ENCODE data around the gene SERPINA3.
"Not testable (repeated sequence)": the region's sequence is repeated elsewhere in the genome, so short reads cannot be mapped to it uniquely, and the experiment has no call there.

The SERPINA3 gene

DNA sequence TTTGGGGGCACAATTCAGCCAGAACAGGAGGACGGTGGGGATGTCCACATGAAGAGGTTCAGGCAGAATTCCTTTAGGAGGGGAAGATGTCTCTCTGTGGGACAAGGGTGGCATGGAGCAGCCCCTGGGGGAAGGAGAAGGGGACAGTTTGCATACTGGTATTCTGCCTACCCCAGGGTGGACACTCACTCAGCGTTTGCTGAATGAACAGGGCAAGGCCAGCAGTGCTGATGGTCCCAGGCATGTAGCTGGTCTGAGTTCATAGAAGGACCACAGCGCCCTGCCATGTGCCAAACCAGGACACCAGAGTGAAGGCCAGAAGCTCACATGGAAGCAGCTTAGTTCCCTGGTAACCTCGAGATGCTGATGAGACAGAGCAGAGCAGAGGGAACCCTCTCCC is 25.6 kb upstream of the SERPINA3 start:
- no peak for DNase-seq

DNA sequence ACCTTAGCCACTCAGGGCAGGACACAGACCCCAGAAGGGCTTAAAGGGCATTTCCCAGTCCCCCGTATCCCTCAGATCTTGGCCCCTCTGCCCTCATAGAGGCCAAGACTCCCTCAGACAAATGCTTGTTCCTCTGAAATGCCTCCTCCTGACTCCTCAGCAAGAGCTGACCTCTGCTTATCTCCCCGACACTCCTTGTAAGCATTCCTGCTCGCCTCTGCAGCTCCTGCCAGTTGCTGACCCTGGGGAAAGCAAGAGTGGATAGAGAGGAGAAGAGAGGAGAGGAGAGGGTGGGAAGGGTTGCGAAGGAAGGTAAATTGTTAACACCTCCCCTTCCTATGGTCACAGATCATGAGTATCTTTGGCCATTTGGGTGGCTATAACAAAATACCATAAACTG is 23.9 kb upstream of the SERPINA3 start:
- no peak for DNase-seq

DNA sequence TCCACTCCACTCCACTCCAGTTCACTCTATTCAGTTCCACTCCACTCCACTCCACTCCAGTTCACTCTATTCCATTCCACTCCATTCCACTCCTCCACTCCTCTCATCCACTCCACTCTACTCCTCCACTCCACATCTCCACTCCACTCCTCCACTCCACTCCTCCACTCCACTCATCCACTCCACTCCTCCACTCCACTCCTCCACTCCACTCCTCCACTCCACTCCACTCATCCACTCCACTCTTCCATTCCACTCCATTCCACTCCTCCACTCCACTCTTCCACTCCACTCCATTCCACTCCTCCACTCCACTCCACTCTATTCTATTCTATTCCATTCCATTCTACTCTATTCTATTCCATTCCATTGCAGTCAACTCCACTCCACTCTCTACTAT is 21.1 kb upstream of the SERPINA3 start:
- DNase-seq: no peak

DNA sequence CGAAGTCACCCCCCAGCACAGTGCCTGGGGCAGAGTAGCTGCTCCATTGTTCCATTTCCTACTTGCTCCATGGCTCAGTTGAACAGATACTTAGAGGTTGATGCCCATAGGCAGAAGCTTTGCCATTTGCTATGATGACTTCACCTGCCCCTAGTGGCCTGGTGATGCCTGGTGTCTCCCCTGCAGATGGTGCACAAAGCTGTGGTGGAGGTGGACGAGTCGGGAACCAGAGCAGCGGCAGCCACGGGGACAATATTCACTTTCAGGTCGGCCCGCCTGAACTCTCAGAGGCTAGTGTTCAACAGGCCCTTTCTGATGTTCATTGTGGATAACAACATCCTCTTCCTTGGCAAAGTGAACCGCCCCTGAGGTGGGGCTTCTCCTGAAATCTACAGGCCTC is 20.3 kb upstream of the SERPINA3 start:
- DNase-seq: no peak

DNA sequence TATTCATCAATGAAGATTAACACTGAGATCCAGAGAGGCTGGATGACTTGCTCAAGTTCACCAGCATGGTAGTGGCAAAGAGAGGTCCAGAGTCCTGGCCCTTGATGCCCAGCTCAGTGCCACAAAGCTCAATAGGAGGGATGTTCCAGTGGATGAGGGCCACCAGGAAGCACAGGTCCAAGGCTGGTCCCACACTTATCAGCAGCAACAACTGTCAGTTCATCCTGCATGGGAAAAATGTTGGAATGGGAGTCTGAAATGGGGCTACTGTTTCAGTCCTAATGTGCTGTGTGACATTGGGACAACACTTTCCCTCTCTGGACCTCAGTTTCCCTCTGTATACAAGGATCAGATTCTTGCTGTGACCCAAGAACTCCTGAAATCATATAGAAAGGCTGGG is 19.7 kb upstream of the SERPINA3 start:
- no peak for DNase-seq

DNA sequence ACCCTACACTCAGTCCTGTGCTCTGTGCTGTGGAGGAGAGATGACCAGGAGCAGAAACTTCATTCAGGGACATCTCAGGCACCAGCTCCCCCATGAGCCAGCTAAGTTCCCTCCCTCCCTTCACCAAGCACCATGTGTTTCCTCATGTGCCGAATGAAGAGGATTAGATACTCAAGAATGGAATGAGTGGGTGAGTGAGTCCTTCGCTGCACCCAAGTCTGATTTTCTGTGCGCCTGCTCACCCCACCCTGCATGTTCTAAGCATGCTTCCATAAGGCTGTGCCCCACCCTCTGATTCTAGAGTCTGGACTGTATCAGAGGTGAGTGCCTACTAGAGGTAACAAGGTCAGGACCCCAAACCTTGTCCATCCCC is 18.8 kb upstream of the SERPINA3 start:
- no peak for DNase-seq

DNA sequence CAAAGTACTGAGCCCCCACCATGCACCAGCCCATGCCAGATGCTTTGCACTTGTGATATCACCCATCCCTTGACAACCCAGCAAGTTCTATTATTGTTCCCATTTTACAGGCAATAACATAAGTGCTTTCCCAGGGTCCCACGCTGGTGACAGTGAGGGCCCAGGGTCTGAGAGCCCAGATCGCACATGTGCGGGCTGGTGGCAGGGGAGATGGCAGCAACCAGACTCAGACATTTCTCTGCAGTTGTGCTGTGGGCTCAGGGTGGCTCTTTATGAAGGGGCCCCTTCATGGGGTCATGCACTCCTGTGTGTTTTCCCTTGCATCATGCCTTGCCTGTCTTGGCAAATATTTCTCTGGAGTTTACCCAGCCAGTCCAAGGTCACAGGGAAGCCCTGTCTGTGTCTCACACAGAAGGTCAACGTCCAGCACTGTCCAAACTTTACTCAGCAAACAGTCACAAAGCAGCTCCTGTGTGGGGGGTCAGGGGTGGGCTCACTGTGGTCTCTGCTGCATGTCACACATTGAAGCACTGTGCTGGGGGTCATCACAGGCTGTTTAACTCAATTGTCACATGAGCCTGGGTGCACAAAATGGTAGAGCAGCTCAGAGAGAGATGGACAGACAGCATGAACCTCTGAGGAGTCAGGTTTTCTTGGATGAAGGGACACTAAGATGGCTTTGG is 18.3 kb upstream of the SERPINA3 start:
- DNase-seq: no peak

DNA sequence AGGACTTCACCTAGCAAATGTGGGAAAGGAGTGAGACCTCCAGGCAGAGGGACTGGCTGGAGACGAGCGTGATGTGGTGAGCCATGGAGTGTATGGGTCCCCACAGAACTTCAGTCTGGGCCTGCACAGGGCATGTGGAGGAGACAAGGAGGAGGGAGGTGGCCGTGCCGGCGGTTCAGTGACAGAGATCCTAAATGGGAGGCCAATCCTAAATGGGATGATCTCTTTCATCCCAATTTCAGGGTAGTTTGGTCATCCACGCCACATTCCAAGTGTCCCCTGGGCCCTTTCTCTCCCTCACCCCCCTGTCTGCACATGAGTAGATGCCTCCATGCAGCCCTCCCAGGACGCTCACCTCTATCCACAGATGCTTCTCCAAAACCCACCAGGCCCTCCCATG is 17.8 kb upstream of the SERPINA3 start:
- DNase-seq: no peak

DNA sequence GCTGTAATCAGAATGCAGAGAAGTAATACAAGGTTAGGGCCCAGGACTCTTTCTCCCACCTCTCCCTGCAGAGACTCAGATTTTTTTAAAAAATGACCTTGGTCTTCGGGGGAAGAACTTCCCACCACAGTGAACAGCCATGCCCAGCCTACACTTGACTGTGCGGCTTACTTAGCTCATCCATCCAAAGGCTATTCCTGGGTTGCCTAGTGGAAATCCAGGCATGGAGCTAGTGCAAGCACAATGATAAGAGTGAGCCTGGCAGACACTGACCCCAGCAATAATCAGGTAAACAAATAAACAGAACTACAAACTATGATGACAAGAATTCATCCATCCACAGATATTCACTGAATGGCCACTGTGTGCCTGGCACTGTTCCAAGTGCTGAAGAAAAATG is 16.3 kb upstream of the SERPINA3 start:
- no peak for DNase-seq

DNA sequence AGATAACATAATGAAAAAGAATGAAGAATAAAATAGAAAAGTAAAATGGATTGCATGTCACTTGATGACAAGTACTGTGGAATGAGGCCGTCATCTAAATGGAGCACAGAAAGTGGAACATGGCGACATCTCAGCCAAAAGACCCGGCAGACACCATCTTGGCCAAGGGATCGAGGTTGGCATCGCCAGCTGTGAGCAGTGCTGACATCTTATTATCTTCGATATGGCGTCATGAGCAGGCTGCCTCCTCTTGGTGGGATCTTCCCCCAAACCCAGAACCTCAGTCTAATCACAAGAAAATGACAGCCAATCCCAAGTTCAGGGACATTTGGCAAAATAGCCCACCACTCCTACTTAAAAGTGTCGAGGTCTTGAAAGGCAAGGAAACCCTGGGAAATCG is 15.8 kb upstream of the SERPINA3 start:
- no peak for DNase-seq

DNA sequence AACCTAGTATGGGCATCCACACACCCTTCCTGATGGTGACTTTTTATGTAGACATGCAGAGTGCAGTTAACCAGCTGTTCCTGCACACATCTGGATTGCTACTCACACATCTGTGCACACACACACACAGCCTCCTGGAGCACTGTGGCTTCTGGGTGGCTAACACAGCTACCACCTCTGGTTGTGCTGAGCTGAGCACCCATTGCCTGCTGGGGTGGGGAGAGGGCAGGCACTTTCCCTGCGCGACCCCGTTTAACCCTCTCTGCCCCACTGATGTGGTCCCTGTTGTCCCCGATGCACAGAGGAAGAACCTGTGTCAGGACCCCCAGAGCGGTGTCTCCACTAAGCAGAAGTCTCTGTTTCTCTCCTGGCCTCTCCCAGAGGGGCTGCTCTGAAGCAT is 14.4 kb upstream of the SERPINA3 start:
- DNase-seq: no peak

DNA sequence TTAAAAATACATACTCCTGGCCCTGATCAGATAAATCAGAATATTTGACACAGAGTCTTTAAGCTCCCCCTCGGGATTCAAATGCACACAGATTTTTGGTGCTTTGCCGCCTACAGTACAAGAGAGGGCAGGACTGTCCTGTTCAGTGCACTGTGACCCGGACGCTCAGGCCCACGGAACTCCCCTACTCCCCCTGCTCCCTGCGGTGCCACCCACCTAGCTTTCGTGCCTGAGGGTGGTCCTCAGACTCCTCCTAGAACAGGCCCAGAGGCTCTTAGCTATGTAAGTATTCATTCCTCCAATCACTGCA is 13.7 kb upstream of the SERPINA3 start:
- DNase-seq: no peak

DNA sequence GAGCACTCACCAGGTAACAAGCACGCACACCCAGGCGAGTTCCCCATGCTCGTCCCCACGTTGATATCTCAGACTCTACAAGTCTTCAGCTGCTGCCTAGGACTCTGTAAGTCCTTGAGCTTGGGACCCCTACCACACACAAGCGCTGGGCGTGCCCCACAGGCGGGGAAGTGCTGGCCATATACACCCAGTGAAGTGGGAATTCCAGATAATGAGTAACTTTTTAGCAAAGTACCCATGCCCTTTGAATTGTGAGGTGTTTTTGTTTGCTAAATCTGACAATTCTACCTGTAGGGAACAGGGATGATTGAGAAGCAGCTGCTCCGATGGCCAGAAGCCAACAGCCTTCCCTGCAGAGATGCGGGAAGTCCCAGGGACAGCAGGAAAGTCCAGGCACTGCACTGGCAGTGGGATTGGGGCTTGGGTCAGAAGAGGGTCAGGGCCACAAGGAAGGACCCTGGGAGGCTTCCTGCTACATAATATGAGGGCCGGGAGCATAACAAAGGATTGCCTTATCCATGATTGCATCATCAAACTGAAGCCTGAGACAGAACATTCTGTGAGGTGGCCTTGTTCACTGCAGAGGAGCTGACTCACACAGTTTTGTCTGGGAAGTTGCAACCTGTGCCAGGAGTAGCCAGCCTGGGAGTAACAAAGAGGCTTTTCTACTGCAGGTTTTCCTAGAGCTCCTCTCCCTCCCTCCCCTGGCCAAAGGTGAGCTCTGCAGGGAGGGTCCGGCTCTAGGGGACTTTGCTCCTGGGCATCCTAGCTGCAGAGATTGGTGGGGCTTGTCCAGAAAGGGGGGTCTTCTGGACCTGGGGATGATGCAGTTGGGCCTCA is 13.2 kb upstream of the SERPINA3 start:
- no peak for DNase-seq

DNA sequence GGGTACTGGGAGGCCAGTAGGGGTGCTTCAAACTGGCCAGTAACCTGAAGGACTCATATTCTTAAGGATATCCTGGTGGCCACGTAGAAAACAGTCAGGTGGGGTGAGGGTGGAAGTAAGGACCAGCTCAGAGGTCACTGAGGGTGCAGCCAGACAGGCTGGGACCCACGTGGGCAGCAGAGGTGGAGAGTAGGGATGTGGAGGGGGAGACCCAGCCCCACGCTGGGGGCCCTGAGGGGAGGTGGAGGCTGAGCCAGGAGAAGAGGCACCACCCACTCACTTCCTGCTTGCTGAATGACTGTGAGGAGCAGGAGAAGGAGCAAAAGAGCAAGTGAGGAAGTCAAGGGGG is 12.6 kb upstream of the SERPINA3 start:
- no peak for DNase-seq

DNA sequence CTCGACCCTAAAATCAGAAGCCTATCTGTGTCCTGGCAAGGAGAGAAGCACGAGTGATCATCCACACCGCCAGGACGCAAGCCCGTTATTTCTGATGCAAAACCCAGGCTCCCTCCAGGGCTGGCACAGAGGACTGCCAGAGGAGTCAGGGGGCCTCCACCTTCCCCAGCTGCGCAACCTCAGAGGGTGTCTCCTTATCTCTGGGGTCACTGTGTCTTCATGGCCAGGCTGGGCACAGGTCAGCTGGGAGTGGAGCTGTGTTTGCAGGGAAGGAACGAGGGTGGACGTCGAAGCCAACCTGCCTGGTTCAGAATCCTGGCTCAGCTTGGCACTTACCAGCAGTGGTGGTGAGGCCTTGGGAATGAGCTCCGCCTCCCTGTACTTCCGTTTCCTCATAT is 12.0 kb upstream of the SERPINA3 start:
- no peak for DNase-seq

DNA sequence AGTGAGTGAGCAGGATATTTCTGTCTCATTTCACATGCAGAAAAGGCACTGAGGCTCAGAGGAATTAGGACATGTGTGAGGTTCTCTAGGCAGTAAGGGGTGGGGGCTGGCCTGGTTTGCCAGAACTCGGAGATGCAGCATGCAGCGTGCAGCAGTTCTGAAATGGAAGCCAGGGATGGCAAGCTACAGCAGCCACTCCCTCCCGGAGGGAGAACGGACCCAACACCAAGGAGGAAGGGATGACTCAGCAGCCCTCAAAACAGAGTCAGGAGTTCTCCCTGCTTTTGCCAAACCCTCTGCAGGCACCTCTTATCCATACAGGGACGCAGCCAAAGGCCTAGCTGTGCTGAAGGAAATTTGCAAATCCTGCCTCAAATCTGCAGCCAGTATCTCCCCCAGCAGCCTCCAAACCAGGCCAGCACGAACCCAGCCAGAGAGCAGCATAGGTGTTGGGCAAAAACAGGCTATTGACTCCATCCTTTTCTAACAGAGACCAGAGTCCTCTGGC is 10.3 kb upstream of the SERPINA3 start:
- no peak for DNase-seq

DNA sequence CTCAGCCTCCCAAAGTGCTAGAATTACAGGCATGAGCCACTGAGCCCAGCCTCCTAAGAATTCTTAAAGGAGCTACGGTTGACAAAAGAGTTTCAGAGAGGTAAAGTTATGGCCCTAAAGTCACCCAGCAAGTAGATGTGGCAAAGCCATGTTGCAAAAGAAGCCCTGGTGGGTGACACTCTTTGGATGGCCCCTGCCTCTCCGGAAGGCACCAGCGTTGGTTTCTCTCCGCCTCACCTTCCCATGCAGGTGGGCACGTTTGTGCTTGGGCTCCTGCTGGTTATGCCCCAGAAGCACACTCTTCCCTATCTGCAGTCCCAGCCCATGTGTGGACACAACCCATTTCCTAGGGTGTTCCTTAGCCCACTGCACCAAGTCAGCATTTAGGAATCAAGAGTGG is 9.5 kb upstream of the SERPINA3 start:
- DNase-seq: no peak

DNA sequence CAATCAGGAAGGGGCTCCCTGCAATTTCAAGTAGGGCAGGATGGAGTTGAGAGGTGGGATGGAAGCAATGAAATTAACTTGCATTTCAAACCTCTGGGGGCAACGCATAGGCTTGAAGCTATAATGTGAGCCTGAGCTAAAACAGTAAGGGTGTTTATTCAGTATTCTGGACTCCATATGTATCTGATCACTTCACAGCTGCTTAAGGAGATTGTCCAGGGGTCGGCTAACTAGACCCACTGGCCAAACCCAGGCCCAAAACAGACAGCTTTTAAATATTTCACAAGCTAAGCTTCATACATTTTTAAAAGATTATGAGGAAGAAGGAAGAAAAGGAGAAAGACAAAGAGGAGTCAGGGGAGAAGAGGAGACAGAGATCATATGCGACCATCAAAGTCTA is 6.8 kb upstream of the SERPINA3 start:
- no peak for DNase-seq

DNA sequence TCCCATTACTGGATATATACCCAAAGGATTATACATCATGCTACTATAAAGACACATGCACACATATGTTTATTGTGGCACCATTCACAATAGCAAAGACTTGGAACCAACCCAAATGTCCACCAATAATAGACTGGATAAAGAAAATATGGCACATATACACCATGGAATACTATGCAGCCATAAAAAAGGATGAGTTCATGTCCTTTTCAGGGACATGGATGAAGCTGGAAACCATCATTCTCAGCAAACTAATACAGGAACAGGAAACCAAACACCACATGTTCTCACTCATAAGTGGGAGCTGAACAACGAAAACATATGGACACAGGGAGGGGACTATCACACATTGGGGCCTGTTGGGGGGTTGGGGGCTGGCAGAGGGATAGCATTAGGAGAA is 3.2 kb upstream of the SERPINA3 start:
- not testable (repeated sequence) for DNase-seq

DNA sequence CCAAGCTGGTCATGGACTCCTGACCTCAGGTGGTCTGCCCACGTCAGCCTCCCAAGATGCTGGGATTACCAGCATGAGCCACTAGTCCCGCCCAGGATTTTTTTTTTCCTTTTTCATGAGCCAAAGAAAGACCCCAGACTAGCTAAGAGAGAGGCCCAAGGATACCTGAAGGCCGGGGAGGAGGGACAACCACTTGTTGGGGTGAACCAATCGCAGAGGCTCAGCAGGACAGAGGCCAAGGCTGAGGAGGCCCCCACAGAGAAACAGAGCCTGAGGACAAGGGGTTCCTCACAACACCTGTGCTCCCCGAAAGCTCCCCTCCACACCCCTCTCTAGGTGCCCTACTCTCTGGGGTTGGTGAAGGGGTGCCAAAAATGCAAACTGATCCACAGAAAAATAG is 1.0 kb upstream of the SERPINA3 start:
- no peak for DNase-seq

DNA sequence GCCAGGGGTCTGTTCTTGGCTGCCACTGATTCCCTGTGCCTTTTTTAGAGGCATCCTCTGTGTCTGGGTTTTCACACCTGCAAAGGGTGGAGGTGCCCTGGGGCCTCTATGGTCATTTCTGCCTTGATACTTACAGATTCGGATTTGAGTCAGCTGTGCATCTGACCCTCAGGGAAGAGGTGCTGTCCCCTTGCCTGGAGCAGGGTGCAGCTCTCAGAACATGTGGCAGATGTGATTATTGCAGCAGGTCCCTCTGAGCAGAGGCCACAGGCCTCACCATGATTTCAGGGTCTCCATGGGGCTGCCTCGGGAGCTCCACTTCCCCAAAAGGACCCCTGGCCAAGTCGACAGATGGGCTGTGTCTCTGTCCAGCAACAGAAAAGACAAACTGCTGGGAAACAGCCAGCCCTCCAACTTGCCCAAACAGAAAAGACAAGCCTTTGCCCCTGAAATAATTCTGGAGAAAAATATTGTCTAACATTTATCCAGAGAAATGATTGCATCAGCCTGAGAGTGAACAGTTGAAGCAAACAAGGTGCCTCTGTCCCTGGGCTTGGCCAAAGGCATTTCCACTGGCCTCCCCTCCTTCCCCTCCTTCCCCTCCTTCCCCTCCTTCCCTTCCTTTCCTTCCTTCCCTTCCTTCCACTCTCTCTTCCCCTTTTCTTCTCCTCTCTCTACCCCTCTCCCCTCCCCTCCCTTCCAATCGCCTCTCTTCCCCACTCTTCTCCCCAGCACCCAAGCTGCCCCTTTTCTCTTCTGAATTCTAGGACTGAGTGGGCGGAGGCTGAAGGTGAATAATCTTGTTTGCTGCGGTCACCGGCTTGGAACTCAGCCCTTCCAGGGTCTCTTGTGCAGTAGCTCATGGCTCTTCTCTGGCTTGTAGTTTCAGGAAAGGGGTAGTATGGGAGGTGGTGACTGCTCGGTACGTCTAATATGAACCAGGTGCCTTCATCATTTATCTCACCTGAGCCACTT is 676 bp downstream of the SERPINA3 start:
- no peak for DNase-seq

DNA sequence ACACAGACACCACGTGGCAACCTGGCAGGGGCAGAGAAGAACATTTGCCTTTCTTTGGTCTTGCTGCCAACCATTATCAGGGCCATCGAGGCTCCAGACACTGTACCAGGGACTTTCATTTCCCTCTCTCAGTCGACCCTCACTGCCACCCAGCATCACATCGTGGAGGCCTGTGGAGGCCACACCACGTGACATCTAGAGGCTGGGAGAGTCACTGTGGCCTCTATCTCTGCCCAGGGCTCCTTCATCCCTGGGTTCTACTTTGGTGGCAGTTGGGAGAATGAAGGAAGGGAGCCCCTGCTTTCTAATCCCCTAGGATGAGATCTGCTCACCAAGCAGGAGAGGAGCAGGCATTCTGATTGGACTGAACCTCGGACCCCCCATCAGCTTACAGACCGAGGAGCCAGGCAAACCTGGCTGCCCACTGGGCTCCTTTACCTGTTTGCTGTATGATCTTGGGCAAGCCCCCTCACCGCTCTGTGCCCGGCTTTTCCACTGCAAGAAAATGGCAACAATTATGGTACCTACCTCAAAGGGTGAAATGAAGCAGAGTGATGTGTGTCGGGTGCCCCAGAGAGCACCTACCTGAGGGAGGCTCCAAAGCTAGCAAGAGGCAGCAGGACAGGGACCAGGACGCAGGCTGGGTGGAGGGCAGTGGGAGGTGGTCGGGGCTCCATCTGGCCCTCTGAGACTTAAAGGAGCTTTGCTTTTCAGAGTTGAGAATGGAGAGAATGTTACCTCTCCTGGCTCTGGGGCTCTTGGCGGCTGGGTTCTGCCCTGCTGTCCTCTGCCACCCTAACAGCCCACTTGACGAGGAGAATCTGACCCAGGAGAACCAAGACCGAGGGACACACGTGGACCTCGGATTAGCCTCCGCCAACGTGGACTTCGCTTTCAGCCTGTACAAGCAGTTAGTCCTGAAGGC is 1.8 kb downstream of the SERPINA3 start:
- DNase-seq: no peak

DNA sequence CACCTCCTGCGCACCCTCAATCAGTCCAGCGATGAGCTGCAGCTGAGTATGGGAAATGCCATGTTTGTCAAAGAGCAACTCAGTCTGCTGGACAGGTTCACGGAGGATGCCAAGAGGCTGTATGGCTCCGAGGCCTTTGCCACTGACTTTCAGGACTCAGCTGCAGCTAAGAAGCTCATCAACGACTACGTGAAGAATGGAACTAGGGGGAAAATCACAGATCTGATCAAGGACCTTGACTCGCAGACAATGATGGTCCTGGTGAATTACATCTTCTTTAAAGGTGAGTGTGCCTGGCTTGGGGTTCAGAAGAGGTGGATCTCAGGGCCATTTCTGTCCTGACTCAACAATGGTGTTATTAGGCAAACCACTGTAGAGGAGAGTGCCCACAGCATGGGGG is 2.6 kb downstream of the SERPINA3 start:
- no peak for DNase-seq
